Activated T-helper 1 cell treated with anti-CD3 and anti-CD28 coated beads, Interleukin-12 subunit alpha, Interleukin-12 subunit beta, Interleukin-2, Interleukin-4 antibody, amounts not matched to agents 30 ng/mL and 10 ng/mL and 1 ng/mL, durations not matched to agents 14 hours and 24 hours and 36 hours (primary cell): ENCODE results near the gene PITRM1. TPM values are rescaled to one million over a fixed set of nuclear protein-coding genes. Genes with fewer than 3 reads are reported as not detected.

ENCODE experiments used
- DNase-seq: peaks from one replicate; pipeline ENCODE4 v3.0.0; 2021; ENCODE audit warnings: low spot score
- H3K27ac Mint-ChIP-seq: one replicate; pipeline ENCODE4 v1.8.0; 2021; ENCODE audit warnings: mild to moderate bottlenecking, mixed read lengths
- H3K27me3 Mint-ChIP-seq: one replicate; pipeline ENCODE4 v1.8.0; 2022; ENCODE audit warnings: mild to moderate bottlenecking, moderate library complexity, mixed read lengths; ENCODE audit not compliant: insufficient read depth
- H3K36me3 Mint-ChIP-seq: one replicate; pipeline ENCODE4 v1.8.0; 2021; ENCODE audit warnings: low read depth, mixed read lengths
- H3K4me1 Mint-ChIP-seq: one replicate; pipeline ENCODE4 v1.8.0; 2021; ENCODE audit warnings: low read depth, mixed read lengths
- H3K4me3 Mint-ChIP-seq: one replicate; pipeline ENCODE4 v1.8.0; 2021; ENCODE audit warnings: mild to moderate bottlenecking, moderate library complexity, mixed read lengths
- H3K9me3 Mint-ChIP-seq: one replicate; pipeline ENCODE4 v1.8.0; 2021; ENCODE audit warnings: mixed read lengths
- intact Hi-C: fragments of 100-400 bp; cut with micrococcal nuclease; formaldehyde crosslinking; loops from one replicate; pipeline ENCODE4 v1.15.1; 2024
- total RNA-seq: library from RNA; stranded (reverse); gene quantifications from 2 replicates; pipeline ENCODE4 v1.2.3, GENCODE V29; 2022

Gene PITRM1
- total RNA-seq, 1 donor from 2014 or later, result 76.3 TPM

- no peak for DNase-seq
- Mint-ChIP-seq H3K4me1 (peaks cover 8% of the 10 kb centered on the region), H3K4me3 (no peak overlapping the region), H3K27me3 (no peaks in the 10 kb centered on the region), H3K9me3 (no peaks in the 10 kb centered on the region), H3K27ac (no peak overlapping the region), H3K36me3 (peaks cover 63% of the 10 kb centered on the region)
- intact Hi-C loops, result no loop called here
Measured at GRCh38 chr10:3103646-3104045, 68.9 kb downstream of the PITRM1 start.

GRCh38 chr10:3102720-3103427, 69.7 kb downstream of the PITRM1 start:
- Mint-ChIP-seq H3K4me1 (peaks cover 8% of the 10 kb centered on the region), H3K4me3 (no peak overlapping the region), H3K27ac (no peak overlapping the region), H3K27me3 (no peaks in the 10 kb centered on the region), H3K9me3 (no peaks in the 10 kb centered on the region), H3K36me3 (peaks cover 57% of the 10 kb centered on the region)
- intact Hi-C loops, result no loop called here
- no peak for DNase-seq

DNA sequence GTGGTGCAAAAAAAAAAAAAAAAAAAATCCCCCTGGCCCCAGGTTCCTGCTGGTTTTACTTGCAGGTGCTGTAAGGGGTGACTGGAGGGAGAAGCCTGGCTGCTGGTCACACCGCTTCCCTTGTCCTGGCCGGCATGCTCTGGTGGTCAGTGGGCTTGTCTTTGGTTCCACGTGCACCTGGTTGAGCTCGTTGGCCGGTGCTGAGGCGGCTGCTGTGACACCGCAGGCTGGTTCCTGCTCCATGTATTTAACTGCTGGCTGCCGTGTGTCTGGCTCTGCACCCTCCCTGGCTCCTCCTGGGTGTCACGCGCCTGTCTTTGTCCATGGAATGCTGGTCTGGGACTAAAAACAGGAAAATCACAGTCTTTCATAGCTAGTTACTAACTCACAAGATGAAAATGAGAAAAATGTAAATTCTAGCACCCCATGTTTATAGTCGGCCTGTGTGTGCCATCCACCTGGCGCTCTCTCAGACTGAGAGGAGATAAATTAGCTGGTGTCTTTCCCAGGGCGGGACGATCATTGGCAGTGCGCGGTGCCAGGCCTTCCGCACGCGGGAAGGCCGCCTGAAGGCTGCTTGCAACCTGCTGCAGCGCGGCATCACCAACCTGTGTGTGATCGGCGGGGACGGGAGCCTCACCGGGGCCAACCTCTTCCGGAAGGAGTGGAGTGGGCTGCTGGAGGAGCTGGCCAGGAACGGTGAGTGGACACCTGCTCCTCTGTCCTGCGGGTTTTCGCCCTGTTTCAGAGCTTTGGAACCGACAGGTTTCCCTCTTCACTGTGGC, 71.5 kb downstream of the PITRM1 start:
- peaks cover 19% of the 10 kb centered on the region for H3K4me1 Mint-ChIP-seq
- no peak for DNase-seq
- no peaks in the 10 kb centered on the region for H3K27me3 Mint-ChIP-seq
- H3K4me3 Mint-ChIP-seq, result no peak overlapping the region
- H3K36me3 Mint-ChIP-seq, result peaks cover 50% of the 10 kb centered on the region
- intact Hi-C loops, result no loop called here
- H3K27ac Mint-ChIP-seq, result no peak overlapping the region
- H3K9me3 Mint-ChIP-seq, result no peaks in the 10 kb centered on the region

GRCh38 chr10:3100093-3100792, 72.3 kb downstream of the PITRM1 start:
- intact Hi-C loops, result no loop called here
- H3K27ac Mint-ChIP-seq, result peak overlapping the region; percentile 56
- no peaks in the 10 kb centered on the region for H3K9me3 Mint-ChIP-seq
- peaks cover 27% of the 10 kb centered on the region for H3K4me1 Mint-ChIP-seq
- peaks cover 52% of the 10 kb centered on the region for H3K36me3 Mint-ChIP-seq
- H3K4me3 Mint-ChIP-seq, result no peak overlapping the region
- H3K27me3 Mint-ChIP-seq, result no peaks in the 10 kb centered on the region
- DNase-seq, result no peak

DNA sequence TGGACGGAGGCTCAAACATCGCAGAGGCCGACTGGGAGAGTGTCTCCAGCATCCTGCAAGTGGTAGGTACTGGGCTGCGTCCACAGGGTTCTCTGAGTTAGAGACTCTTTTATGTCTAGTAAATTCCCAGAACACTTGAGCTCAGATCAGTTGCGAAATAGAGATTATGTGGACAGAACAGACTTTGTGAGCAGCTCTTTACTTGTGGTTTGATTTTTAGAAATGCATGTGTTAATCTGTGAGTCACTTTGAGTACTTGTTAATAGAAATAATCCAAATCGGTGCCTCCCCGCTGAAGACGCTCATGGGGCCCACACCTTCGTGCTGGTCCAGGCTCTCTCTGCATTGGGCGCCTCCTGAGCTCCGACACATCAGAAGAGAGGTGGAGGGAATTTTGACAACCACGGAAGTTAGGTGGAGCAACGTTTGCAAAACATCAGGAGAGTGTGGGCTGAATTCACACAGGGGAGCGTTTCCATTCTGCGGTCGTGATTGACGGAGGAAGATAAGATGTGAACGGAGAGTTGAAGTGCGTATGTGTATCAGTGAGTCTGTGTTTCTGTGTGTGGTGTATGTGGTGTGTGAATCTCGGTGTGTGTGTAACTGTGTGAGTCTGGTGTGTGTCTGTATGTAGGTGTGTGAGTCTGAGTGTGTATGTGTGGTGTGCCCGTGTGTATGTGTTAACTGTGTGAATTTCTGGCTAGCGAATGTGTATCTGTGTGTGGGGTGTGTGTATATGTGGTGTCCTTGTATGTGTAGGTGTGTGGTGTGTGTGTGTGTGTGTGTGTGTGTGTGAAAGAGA, 73.1 kb downstream of the PITRM1 start:
- H3K4me3 Mint-ChIP-seq, result no peak overlapping the region
- peak overlapping the region; percentile 56 for H3K27ac Mint-ChIP-seq
- peaks cover 34% of the 10 kb centered on the region for H3K4me1 Mint-ChIP-seq
- DNase-seq, result no peak
- no peaks in the 10 kb centered on the region for H3K27me3 Mint-ChIP-seq
- intact Hi-C loops, result loop anchor here (5.0 to 10.0 kb wide), 4 partner anchors 368 to 1555 kb away; no protein-coding TSS in a partner anchor
- no peaks in the 10 kb centered on the region for H3K9me3 Mint-ChIP-seq
- peaks cover 53% of the 10 kb centered on the region for H3K36me3 Mint-ChIP-seq

DNA sequence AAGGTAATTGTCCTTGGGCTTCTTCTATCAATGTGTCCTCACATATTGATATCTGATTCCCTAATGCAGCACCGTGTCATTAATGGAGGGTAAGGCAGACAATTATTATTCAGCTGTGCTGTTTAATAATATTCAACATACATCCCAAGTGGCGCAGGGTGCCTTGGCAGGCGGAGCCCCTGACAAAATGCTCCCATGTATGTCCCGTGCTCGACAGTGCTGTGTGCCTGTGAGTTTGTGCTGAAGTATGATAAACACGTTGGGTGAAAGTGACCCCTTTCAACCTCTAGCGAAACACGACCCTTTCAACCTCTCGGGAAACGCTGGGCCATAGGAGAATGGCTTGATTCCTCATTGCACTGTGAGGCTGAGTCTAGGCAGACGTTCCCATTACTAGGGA, 73.9 kb downstream of the PITRM1 start:
- H3K4me3 Mint-ChIP-seq, result no peak overlapping the region
- no peaks in the 10 kb centered on the region for H3K27me3 Mint-ChIP-seq
- no peak for DNase-seq
- peaks cover 54% of the 10 kb centered on the region for H3K36me3 Mint-ChIP-seq
- H3K4me1 Mint-ChIP-seq, result peaks cover 42% of the 10 kb centered on the region
- H3K9me3 Mint-ChIP-seq, result no peaks in the 10 kb centered on the region
- intact Hi-C loops, result loop anchor here (5.0 to 10.0 kb wide), 4 partner anchors 369 to 1556 kb away; no protein-coding TSS in a partner anchor
- no peak overlapping the region for H3K27ac Mint-ChIP-seq

DNA sequence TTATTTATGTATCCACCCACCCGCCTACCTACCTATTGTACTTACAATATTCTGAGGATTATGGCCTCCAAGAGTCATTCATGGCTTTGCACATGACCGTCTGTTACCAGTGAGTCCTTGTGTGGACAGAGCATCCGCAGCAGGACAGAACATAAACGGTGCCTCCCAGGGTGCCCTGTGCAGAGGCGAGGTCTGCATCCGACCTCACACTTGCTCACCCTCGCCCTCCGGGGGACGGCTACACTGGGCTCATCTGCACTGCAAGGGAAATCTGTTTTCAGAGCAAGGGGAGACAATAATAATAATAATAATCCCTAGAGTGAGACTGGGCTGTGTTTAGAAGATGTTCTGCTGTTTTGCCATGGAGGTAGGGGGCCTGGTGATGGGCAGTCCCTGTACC, 75.4 kb downstream of the PITRM1 start:
- H3K9me3 Mint-ChIP-seq, result no peaks in the 10 kb centered on the region
- peaks cover 54% of the 10 kb centered on the region for H3K36me3 Mint-ChIP-seq
- intact Hi-C loops, result loop anchor here (5.0 to 10.0 kb wide), 4 partner anchors 370 to 1558 kb away; no protein-coding TSS in a partner anchor
- no peak for DNase-seq
- peaks cover 55% of the 10 kb centered on the region for H3K4me1 Mint-ChIP-seq
- H3K27ac Mint-ChIP-seq, result peak overlapping the region; percentile 80
- H3K4me3 Mint-ChIP-seq, result no peak overlapping the region
- H3K27me3 Mint-ChIP-seq, result no peaks in the 10 kb centered on the region

DNA sequence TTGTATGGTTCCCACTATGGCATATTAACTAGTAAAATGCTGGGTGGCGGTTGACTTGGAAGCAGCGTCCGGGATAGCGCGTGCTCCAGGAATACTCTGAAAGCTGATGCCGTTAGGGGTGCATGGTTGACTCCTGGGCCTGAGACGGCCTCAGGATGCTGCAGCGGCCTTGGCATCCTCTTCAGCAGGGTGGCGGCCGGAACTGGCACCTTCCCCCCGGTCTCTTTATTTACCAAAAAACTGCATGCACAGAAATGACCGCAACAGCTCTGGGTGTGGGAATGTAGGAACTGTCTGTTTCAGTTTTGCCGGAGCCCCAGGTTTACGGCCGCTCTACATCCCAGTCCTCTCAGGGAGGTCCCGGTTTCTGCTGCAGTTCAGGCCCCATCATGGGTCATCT, 76.4 kb downstream of the PITRM1 start:
- H3K9me3 Mint-ChIP-seq, result no peaks in the 10 kb centered on the region
- H3K27ac Mint-ChIP-seq, result peak overlapping the region; percentile 97
- H3K36me3 Mint-ChIP-seq, result peaks cover 55% of the 10 kb centered on the region
- no peaks in the 10 kb centered on the region for H3K27me3 Mint-ChIP-seq
- intact Hi-C loops, result loop anchor here (5.0 to 10.0 kb wide), 4 partner anchors 371 to 1559 kb away; no protein-coding TSS in a partner anchor
- H3K4me1 Mint-ChIP-seq, result peaks cover 64% of the 10 kb centered on the region
- no peak for DNase-seq
- H3K4me3 Mint-ChIP-seq, result no peak overlapping the region

- intact Hi-C loops, result loop anchor here (1.0 to 10.0 kb wide), 8 partner anchors 24 to 1559 kb away; partner anchors contain the start of gene PITRM1
- H3K27ac Mint-ChIP-seq, result peak overlapping the region; percentile 97
- no peaks in the 10 kb centered on the region for H3K9me3 Mint-ChIP-seq
- no peaks in the 10 kb centered on the region for H3K27me3 Mint-ChIP-seq
- peaks cover 58% of the 10 kb centered on the region for H3K36me3 Mint-ChIP-seq
- H3K4me1 Mint-ChIP-seq, result peaks cover 70% of the 10 kb centered on the region
- DNase-seq, result peak; percentile 57
- peak overlapping the region; percentile 69 for H3K4me3 Mint-ChIP-seq
Measured at GRCh38 chr10:3095373-3096139, 77.0 kb downstream of the PITRM1 start.

DNA sequence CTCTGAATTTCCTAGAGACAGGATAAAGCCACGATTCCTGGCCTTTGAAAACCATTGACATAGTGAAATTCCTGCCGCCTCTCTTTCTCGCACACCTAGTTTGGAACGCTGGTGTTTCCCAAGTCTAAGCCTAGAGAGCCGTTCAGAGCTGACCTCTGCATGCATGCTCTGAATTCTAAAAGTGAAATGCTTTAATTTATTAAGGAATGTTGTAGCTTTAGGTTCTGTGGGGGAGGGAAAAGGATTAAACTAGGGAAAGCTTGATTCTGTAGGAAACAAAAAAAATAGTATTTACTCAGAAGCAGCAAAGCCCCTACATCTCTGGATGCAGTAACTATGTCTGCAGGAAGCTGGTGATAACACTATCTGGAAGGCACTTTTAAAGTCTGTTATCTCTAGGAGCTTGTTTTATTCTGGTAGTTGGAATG, 78.0 kb downstream of the PITRM1 start:
- H3K4me3 Mint-ChIP-seq, result peak overlapping the region; percentile 69
- no peak for DNase-seq
- H3K36me3 Mint-ChIP-seq, result peaks cover 54% of the 10 kb centered on the region
- no peaks in the 10 kb centered on the region for H3K9me3 Mint-ChIP-seq
- peaks cover 76% of the 10 kb centered on the region for H3K4me1 Mint-ChIP-seq
- H3K27me3 Mint-ChIP-seq, result no peaks in the 10 kb centered on the region
- intact Hi-C loops, result loop anchor here (1.0 to 10.0 kb wide), 8 partner anchors 23 to 1560 kb away; partner anchors contain the start of gene PITRM1
- H3K27ac Mint-ChIP-seq, result peak overlapping the region; percentile 97

DNA sequence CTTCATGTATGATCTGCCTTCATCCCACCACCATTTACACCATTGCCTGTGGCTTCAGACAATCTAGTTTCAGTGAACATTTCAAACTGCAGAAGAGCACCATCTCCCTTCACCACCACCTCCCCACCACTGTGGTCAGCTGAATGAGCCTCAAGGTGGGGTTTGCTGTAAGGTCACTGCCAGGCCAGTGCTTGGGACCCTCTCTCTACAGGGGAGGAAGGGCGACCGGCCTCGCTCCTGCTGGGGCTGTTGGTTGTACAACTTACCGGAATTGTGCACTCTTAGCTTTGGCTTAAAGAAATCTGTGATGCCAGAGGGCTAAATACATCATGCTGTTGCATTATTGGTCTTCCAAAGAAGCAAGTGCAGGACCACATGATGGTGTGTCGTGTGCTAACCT, 78.6 kb downstream of the PITRM1 start:
- Mint-ChIP-seq H3K27me3 (no peaks in the 10 kb centered on the region), H3K4me1 (peaks cover 71% of the 10 kb centered on the region), H3K27ac (peak overlapping the region; percentile 97), H3K9me3 (no peaks in the 10 kb centered on the region), H3K4me3 (peak overlapping the region; percentile 42), H3K36me3 (peaks cover 50% of the 10 kb centered on the region)
- DNase-seq, result no peak
- intact Hi-C loops, result loop anchor here (2.0 to 10.0 kb wide), 4 partner anchors 79 to 1561 kb away; partner anchors contain the start of gene PITRM1
